ENCODE results near the gene SLC9A2. TPM values are rescaled to one million over a fixed set of nuclear protein-coding genes. Genes with fewer than 3 reads are reported as not detected.

Gene SLC9A2
- total RNA-seq, 2 donors from 2014 or later = not detected

DNA sequence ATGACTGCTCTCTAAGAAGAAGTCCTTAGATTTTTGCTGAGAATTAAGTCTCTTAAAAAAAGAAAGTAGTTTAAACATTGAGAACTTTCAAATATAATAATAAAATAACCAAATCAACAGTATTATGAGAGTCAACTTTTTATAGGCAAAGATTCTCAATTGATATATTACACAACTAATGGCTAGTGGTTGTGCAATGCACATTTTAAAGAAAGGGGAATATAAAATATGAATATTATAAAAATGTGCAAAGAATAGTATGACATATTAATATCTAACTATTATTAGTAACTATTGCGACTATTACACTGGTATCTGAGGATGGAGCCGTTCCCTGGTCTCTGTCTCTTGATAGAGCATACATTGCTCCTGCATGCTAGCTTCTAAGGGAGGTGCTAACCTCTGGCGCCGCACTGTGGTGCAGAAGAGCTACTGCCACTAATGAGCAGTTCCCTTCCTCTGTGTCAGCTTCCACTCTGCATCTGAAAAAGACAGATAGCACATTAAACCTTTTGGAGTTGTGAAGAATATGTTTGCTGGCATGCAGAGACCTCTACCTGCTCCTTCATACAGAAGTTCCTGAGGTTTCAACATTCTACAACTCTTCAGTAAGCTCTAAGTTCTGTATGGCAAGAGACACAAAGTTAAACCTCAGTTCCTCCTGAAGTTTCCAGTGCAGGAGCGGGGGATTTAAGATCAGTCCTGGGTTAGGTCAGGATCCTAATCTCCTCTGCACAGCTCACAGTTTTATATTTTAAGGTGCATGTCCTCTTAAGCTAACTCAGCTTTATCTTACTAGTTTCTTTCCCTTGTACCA is 3.5 kb upstream of the SLC9A2 start:
- DNase-seq = peak; percentile 81
- 33 to 38% methylated on average over 3 to 5 of the region's 5 CpGs for WGBS, 2 experiments (ENCODE audit: insufficient coverage in 1 of 2, insufficient read length in 1 of 2)
- Histone ChIP-seq H3K4me3 (ENCODE audit: low read length) (no peak overlapping the region), H3K36me3 (ENCODE audit: control insufficient read depth, insufficient read depth, low read length) (no peaks in the 10 kb centered on the region), H3K27me3 (ENCODE audit: control insufficient read depth, insufficient read depth, low read length, poor library complexity, severe bottlenecking) (peaks cover 70% of the 10 kb centered on the region), H3K9ac (ENCODE audit: extremely low read depth, low read length, poor library complexity, severe bottlenecking) (no peak overlapping the region), H3K4me1 (ENCODE audit: control insufficient read depth, insufficient read depth, low read length) (no peaks in the 10 kb centered on the region), H3K9me3 (ENCODE audit: control insufficient read depth, low read length) (no peaks in the 10 kb centered on the region), H3K27ac (ENCODE audit: low read depth, low read length) (no peak overlapping the region)
- H3K9me3 Mint-ChIP-seq = peaks cover 3% of the 10 kb centered on the region
- no peaks in the 10 kb centered on the region for H3K36me3 Mint-ChIP-seq (ENCODE audit: low read depth)
- H3K27ac Mint-ChIP-seq = no peak overlapping the region
- peaks cover 50% of the 10 kb centered on the region for H3K27me3 Mint-ChIP-seq (ENCODE audit: insufficient read depth)
- TF ChIP-seq CTCF (conservative IDR thresholded peaks at IDR 0.05) = peak; percentile 95
- H3K4me1 Mint-ChIP-seq = peaks cover 5% of the 10 kb centered on the region
- no peak overlapping the region for H3K4me3 Mint-ChIP-seq

DNA sequence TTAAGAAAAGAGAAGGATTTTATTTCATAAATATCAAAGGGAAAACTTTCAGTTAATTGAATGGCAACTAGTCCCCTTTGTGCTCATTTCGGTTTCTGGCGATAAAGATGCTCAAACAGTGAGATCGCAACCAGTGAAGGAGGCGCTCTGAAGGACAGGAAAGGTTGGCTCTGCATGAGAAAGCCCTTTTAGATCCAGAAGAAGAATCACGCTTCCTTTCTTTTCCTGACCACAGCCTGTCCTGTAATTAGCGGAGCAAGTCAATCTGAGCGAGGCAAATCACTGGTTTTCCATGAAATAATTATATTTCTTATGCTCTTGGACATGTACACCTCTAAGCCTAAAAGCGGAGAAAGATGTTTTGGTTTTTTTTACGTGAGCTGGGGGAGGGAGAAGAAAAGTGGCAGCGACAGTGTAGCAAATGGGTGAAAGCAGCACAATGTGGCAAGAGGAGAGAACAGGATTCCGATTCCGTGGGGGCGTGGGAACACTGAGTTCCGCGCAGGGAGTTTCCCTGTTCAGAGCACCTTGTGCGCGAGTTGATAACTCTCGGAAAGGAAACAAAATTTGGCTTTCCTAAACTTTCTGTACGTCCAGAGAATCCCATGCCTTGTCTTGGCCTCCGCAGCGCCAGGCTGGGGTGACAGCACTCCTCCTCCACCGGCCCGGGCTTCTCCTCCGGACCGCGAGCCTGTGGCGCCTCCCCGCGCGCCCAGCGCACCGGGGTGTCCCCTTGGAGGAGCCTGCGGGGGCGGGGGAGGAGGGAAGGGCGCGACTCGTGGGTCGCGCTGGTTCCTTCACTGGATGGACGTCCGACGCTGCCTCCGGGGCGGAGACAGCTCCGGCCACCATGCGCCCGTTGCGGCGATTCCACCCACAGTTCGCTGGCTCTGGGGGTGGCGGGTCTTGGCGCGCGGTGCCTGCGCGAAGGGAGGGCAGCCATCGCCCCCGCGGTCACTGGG is 620 bp upstream of the SLC9A2 start:
- no peak for TF ChIP-seq CTCF (conservative IDR thresholded peaks at IDR 0.05)
- H3K27ac Mint-ChIP-seq = no peak overlapping the region
- H3K9me3 ChIP-seq (ENCODE audit: control insufficient read depth, low read length) = no peaks in the 10 kb centered on the region
- H3K9ac ChIP-seq (ENCODE audit: extremely low read depth, low read length, poor library complexity, severe bottlenecking) = peak overlapping the region; percentile 25
- peak overlapping the region; percentile 80 for H3K4me3 ChIP-seq (ENCODE audit: low read length)
- H3K27me3 ChIP-seq (ENCODE audit: control insufficient read depth, insufficient read depth, low read length, poor library complexity, severe bottlenecking) = peaks cover 95% of the 10 kb centered on the region
- H3K36me3 ChIP-seq (ENCODE audit: control insufficient read depth, insufficient read depth, low read length) = no peaks in the 10 kb centered on the region
- H3K9me3 Mint-ChIP-seq = peaks cover 3% of the 10 kb centered on the region
- no peaks in the 10 kb centered on the region for H3K36me3 Mint-ChIP-seq (ENCODE audit: low read depth)
- peak overlapping the region; percentile 46 for H3K4me3 Mint-ChIP-seq
- peak; percentile 78 for DNase-seq
- H3K27ac ChIP-seq (ENCODE audit: low read depth, low read length) = no peak overlapping the region
- H3K4me1 Mint-ChIP-seq = peaks cover 5% of the 10 kb centered on the region
- 3 to 6% methylated on average over 20 to 59 of the region's 59 CpGs for WGBS, 2 experiments (ENCODE audit: insufficient coverage in 1 of 2, insufficient read length in 1 of 2)
- H3K4me1 ChIP-seq (ENCODE audit: control insufficient read depth, insufficient read depth, low read length) = no peaks in the 10 kb centered on the region
- H3K27me3 Mint-ChIP-seq (ENCODE audit: insufficient read depth) = peaks cover 77% of the 10 kb centered on the region

DNA sequence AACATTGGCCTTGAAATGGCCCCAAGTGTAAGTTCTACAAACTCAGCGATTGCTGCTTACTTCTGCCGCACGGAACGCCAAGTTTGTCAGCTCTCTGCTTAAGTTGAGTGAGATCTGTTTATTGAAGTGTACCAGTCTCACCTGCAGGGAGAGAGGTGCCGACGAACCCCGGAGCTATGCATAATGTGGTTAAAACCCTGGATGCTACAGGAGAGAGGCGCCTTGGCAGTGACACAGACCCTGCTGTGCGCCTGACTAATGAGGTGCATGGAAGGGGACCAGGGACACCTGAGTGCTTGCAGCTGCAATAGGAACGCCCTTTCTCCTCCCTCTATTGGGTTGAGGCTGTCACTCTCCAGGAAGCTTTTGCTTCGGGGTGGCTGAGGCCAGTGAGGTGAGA is 979 bp downstream of the SLC9A2 start:
- Histone ChIP-seq H3K4me3 (ENCODE audit: low read length) (peak overlapping the region; percentile 30), H3K36me3 (ENCODE audit: control insufficient read depth, insufficient read depth, low read length) (no peaks in the 10 kb centered on the region), H3K9me3 (ENCODE audit: control insufficient read depth, low read length) (no peaks in the 10 kb centered on the region), H3K9ac (ENCODE audit: extremely low read depth, low read length, poor library complexity, severe bottlenecking) (no peak overlapping the region), H3K4me1 (ENCODE audit: control insufficient read depth, insufficient read depth, low read length) (no peaks in the 10 kb centered on the region), H3K27ac (ENCODE audit: low read depth, low read length) (no peak overlapping the region), H3K27me3 (ENCODE audit: control insufficient read depth, insufficient read depth, low read length, poor library complexity, severe bottlenecking) (peaks cover 88% of the 10 kb centered on the region)
- Mint-ChIP-seq H3K27ac (no peak overlapping the region), H3K9me3 (peaks cover 3% of the 10 kb centered on the region), H3K4me1 (peaks cover 5% of the 10 kb centered on the region), H3K36me3 (ENCODE audit: low read depth) (no peaks in the 10 kb centered on the region), H3K27me3 (ENCODE audit: insufficient read depth) (peaks cover 77% of the 10 kb centered on the region), H3K4me3 (peak overlapping the region; percentile 51)
- WGBS, 2 experiments (ENCODE audit: insufficient coverage in 1 of 2, insufficient read length in 1 of 2) = 47 to 52% methylated on average over 6 to 11 of the region's 11 CpGs
- TF ChIP-seq CTCF (conservative IDR thresholded peaks at IDR 0.05) = no peak
- DNase-seq = peak; percentile 71
